ENCODE measurements around the gene CFAP54. TPM values are rescaled to one million over a fixed set of nuclear protein-coding genes. Genes with fewer than 3 reads are reported as not detected.
"Not testable (repeated sequence)": the region's sequence is repeated elsewhere in the genome, so short reads cannot be mapped to it uniquely, and the experiment has no call there.

CFAP54 gene
- total RNA-seq, 2 experiments from 2014 or later, result 0.26 to 0.52 TPM

DNA sequence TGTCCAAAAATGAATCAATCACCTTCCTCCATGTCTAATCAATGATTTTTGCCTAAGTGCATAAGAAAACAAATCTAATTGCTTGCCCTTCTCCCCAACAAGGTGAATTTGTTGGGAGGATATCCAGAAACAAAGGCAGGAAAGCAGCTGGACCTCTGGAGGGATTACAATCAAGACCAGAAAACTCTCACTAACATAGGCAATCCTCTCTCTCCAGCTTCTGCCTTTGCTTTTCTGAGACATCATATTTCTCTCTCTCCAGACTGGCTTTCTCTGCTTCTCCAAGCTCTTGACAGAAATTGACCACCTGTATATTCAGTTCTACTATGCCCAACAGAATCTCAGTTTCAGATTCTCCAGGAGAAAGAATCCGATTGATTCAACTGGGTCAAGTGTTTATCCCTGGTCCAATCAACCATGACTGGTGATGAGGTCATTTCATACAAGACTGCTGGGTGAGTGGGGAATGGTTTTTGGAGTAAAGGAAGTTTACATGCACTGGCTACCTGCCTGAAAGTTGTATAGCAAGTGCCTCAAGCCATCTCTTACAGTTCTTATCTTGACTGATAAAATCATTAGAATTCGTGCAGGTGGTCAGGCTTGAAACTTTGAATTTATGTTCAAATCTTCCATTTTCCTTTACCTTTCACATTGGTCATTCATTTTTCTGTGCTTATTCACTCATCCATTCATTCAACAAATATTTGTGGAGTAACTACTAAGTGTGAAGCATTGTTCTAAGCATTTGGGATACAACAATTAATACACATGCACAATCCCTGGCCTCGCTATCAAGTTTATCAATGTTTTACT, 22.2 kb upstream of the CFAP54 start:
- H3K9me3 Mint-ChIP-seq, result peaks cover 7% of the 10 kb centered on the region
- no peak overlapping the region for H3K27ac Mint-ChIP-seq
- no peak overlapping the region for H3K4me3 Mint-ChIP-seq
- DNase-seq, result no peak
- peaks cover 5% of the 10 kb centered on the region for H3K36me3 Mint-ChIP-seq
- H3K27me3 Mint-ChIP-seq, result no peaks in the 10 kb centered on the region
- H3K4me1 Mint-ChIP-seq, result peaks cover 2% of the 10 kb centered on the region

DNA sequence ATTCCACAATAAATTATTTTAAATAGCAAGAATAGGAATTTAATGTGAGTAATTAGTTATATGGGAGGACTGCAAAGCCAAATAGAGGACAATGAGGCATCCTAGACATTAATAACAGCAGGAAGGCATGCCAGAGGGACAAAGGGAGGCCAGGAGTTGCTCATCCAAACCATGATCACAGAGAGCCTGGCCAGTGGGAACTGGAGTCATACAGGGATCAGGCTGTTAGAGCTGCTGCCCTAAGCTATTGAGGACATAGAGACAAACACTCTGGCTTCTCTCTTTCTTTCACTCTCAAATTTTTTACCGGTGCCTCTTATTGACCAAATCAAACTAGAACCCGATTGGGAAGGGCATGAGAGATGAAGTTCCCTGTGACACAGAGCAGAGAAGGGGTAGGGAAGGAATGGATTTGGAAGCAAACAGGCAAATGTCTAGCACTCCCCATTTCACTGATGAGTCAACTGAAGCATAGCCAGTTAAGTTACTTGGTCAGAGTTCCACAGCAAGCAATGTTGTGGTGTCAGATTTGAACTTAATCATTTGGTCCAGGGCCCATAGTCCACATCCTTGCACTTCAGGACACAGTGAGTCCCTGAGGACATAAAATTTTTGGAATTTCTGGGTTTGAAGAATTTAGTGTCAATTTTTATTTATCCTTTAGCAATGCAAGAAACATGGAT, 17.9 kb upstream of the CFAP54 start:
- Mint-ChIP-seq H3K27ac (no peak overlapping the region), H3K27me3 (no peaks in the 10 kb centered on the region), H3K36me3 (peaks cover 5% of the 10 kb centered on the region), H3K9me3 (peaks cover 7% of the 10 kb centered on the region), H3K4me3 (no peak overlapping the region), H3K4me1 (peaks cover 4% of the 10 kb centered on the region)
- no peak for DNase-seq

DNA sequence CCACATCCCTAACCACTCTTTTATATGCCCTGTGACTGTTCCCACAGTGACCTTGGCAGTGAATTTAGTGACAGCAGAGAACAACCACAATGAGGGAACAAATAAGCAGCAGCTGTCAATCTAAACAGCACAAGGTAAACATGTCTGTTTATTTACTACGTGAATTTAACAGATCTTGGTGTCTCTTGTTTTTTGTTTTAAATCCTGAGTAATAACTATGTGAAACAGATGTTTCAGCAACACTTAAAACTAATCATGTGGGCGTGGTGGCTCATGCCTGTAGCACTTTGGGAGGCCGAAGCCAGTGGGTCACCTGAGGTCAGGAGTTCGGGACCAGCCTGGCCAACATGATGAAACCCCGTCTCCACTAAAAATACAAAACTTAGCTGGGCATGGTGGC, 17.0 kb upstream of the CFAP54 start:
- H3K4me3 Mint-ChIP-seq, result no peak overlapping the region
- H3K4me1 Mint-ChIP-seq, result peaks cover 4% of the 10 kb centered on the region
- no peak for DNase-seq
- H3K27ac Mint-ChIP-seq, result no peak overlapping the region
- H3K9me3 Mint-ChIP-seq, result peaks cover 7% of the 10 kb centered on the region
- H3K36me3 Mint-ChIP-seq, result peaks cover 5% of the 10 kb centered on the region
- H3K27me3 Mint-ChIP-seq, result no peaks in the 10 kb centered on the region

DNA sequence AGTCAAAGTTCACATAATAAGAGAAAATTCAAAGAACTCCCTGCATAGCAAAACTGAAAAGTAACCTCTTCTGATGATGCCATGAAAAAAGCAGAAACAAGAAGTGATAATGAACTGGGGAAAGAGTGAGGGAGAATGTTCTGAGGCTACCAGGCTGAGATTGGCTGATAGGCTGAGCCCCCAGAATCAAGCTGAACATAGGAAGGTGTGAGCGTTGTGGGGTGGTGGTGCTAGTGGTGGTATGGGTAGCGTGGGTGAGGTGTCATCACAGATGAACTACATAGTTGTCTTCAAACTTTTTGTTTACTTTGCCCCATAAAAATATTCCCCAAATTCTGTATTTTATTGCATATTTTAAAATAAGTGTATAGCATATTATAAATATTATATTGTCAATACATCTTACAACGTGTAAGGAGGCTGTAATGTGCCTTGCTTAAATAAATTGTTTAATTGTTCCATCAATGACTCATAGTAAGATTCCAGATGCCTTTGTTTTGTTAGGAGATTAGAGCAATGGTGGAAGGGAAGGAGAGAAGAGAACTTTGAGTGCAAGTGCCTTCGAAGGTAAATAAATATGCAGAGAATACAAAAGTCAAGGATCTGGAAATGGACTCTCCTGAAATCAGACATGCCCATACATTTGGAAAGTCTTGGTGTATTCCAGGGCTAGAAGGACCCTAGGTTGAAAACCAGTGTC, 15.8 kb upstream of the CFAP54 start:
- no peak overlapping the region for H3K27ac Mint-ChIP-seq
- H3K27me3 Mint-ChIP-seq, result no peaks in the 10 kb centered on the region
- no peak for DNase-seq
- no peak overlapping the region for H3K4me3 Mint-ChIP-seq
- H3K9me3 Mint-ChIP-seq, result peaks cover 7% of the 10 kb centered on the region
- peaks cover 5% of the 10 kb centered on the region for H3K36me3 Mint-ChIP-seq
- peaks cover 4% of the 10 kb centered on the region for H3K4me1 Mint-ChIP-seq

DNA sequence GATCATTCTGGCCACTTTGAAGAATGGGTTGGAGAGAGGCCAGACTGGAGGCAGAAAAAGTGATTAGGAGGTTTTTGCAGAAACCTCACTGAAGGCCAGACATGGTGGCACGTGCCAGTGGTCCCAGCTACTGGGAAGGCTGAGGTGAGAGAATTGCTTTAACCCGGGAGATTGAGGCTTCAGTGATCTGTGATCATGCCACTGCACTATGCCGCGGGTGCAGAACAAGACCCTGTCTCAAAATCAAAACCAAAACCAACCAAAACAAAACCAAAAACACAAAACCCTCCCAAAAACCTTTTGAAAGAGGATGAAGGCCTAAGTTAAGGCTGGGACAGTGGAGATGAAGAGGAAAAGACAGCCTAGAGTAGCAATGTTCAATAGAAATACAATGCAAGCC, 15.2 kb upstream of the CFAP54 start:
- no peak for DNase-seq
- no peaks in the 10 kb centered on the region for H3K27me3 Mint-ChIP-seq
- peaks cover 4% of the 10 kb centered on the region for H3K4me1 Mint-ChIP-seq
- H3K4me3 Mint-ChIP-seq, result no peak overlapping the region
- peaks cover 7% of the 10 kb centered on the region for H3K9me3 Mint-ChIP-seq
- peaks cover 5% of the 10 kb centered on the region for H3K36me3 Mint-ChIP-seq
- no peak overlapping the region for H3K27ac Mint-ChIP-seq

DNA sequence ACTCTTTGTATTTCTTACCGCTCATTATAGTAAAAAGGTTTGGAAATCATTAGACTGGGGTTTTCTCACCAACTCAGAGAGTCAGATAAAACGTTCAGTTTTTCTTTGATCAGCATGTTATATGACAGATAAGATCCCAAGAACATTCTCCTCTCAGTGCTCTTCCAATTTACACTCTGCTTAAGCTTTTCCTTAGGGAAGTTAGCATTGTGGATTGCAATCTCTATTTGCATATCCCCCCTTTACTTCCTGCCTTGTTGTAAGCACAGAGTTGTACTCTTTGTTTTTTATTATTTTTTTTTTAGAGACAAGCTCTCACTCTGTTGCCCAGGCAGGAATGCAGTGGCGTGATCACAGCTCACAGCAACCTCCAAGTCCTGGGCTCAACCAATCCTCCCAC, 11.4 kb upstream of the CFAP54 start:
- Mint-ChIP-seq H3K9me3 (no peaks in the 10 kb centered on the region), H3K4me3 (no peak overlapping the region), H3K27me3 (no peaks in the 10 kb centered on the region), H3K36me3 (no peaks in the 10 kb centered on the region), H3K27ac (no peak overlapping the region), H3K4me1 (peaks cover 4% of the 10 kb centered on the region)
- DNase-seq, result no peak

DNA sequence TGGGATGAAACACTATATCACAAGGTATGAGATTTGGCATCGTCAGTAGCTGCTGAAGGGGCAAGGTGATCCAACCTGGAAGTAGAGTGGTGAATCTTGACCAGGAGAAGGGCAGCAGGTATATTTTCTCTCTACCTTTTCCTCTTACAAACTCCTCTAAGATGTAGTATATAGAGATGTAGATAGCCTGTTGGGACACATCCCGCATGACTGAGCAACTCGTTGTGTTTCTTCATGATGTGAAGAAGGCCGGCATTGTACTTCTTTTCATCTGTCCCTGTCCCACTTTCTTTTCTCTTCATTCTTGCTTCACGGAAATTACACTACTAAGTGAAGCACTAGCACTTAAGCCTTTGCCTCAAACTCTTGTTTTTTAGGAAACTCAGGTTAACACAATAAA, 7.3 kb upstream of the CFAP54 start:
- no peaks in the 10 kb centered on the region for H3K36me3 Mint-ChIP-seq
- H3K4me1 Mint-ChIP-seq, result peaks cover 13% of the 10 kb centered on the region
- no peak for DNase-seq
- H3K27me3 Mint-ChIP-seq, result no peaks in the 10 kb centered on the region
- H3K9me3 Mint-ChIP-seq, result no peaks in the 10 kb centered on the region
- H3K4me3 Mint-ChIP-seq, result no peak overlapping the region
- no peak overlapping the region for H3K27ac Mint-ChIP-seq

DNA sequence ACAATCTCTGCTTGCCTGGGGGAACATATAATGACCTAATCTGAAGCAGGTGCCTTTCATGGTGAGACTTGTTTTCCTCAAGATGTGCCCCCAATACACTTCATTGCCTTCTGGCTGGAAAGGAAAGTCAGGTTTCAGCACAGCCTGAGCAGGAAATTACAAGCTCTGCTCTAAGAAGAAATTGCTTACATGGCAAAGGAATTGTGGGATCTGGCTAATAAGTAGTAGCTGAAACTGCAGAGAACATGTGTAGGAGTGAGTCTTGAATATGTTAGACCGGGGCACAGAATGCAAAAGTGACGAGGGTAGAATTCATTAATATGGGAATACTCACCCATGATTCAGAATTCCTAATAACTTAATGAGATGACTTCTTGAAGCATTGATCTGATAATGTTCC, 6.3 kb upstream of the CFAP54 start:
- H3K9me3 Mint-ChIP-seq, result no peaks in the 10 kb centered on the region
- H3K27me3 Mint-ChIP-seq, result no peaks in the 10 kb centered on the region
- H3K4me1 Mint-ChIP-seq, result peaks cover 15% of the 10 kb centered on the region
- H3K36me3 Mint-ChIP-seq, result no peaks in the 10 kb centered on the region
- H3K4me3 Mint-ChIP-seq, result no peak overlapping the region
- H3K27ac Mint-ChIP-seq, result no peak overlapping the region
- no peak for DNase-seq

DNA sequence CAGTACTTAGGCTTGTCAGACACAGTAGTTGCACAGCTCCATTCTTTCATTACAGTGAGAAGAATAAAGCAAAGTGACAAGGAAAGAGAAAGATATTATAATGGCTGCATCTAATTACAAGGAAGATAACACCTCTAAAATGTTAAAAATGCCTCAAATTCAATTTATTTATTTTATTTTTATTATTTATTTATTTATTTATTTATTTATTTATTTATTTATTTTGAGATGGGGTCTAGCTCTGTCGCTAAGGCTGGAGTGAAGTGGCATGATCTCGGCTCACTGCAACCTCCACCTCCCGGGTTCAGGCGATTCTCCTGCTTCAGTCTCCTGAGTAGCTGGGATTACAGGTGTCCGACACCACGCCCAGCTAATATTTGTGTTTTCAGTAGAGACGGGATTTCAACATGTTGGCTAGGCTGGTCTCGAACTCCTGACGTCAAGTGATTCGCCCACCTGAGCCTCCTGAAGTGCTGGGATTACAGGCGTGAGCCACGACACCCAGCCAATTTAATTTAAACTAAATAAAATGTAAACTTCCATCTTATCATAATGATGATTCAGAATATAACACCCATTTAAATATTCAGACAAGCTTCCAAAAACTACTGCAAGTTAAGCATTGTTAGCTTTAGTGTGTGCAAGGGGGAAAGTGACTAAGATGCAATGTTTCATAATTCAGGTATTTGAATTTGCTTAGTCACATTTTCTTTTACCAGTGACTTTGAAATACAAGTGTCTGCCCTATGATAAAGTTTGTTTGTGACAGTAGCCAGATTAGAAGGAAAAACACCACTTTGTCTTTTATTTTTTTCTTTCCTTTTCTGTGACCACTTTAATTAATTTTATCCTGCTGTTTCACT, 2.4 kb upstream of the CFAP54 start:
- Mint-ChIP-seq H3K27ac (no peak overlapping the region), H3K9me3 (no peaks in the 10 kb centered on the region)

DNA sequence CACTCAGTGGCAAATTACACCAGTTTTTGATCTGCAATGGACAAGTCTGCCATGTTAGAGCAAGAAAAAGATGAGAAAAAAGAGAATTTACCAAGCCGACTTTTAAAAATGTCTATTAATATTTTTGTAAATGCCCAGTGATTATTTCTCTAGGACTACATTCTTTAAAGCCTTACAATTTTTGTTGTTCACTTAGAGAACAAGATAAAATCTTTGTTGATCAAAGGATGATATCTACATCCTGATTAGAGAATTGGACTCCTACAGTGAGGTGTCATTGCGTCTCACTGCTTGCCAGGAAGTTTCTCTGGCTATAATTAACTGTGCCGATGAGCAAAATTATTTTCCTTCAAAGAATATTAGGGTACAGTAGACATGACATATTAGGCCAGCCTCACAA, 1.7 kb upstream of the CFAP54 start:
- Mint-ChIP-seq H3K36me3 (no peaks in the 10 kb centered on the region), H3K4me3 (no peak overlapping the region), H3K27me3 (no peaks in the 10 kb centered on the region), H3K9me3 (no peaks in the 10 kb centered on the region), H3K4me1 (peaks cover 15% of the 10 kb centered on the region), H3K27ac (no peak overlapping the region)
- DNase-seq, result no peak

More for the DNA sequence above, 2.4 kb upstream of the CFAP54 start:
- Mint-ChIP-seq H3K27me3 (no peaks in the 10 kb centered on the region), H3K4me1 (peaks cover 15% of the 10 kb centered on the region), H3K4me3 (no peak overlapping the region), H3K36me3 (no peaks in the 10 kb centered on the region)
- no peak for DNase-seq

DNA sequence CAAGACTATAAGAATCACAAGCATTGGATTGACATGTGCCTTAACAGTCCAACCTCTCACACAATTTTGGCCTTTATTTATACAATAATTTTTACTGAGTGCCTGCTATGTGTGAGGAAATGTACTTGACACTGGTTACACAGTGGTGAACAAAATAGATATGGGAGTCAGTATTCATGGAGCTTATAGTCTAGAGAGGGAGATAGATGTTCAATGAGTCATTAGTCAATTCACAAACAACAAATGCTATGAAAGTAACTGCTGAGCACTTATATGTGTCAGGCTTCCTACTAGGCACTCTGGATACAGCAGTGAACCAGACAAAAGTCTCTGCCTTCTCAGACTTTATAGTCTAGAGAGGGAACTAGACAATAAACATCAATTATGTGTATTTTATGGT, 3.7 kb downstream of the CFAP54 start:
- H3K27me3 Mint-ChIP-seq, result no peaks in the 10 kb centered on the region
- H3K36me3 Mint-ChIP-seq, result no peaks in the 10 kb centered on the region
- no peak overlapping the region for H3K27ac Mint-ChIP-seq
- H3K4me3 Mint-ChIP-seq, result no peak overlapping the region
- peaks cover 5% of the 10 kb centered on the region for H3K4me1 Mint-ChIP-seq
- DNase-seq, result no peak
- no peaks in the 10 kb centered on the region for H3K9me3 Mint-ChIP-seq

DNA sequence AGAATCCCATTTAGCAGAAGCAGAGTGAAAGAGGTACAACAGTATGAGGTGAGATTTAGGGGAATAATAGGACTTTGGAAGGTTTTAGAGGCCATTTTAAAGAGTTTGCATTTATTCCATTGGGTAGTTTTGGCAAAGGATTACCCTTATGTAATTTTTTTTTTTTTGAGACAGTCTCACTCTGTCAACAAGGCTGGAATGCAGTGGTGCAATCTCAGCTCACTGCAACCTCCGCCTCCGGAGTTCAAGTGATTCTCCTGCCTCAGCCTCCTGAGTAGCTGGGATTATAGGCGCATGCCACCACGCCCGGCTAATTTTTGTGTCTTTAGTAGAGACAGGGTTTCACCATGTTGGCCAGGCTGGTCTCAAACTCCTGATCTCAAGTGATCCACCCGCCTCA, 4.8 kb downstream of the CFAP54 start:
- not testable (repeated sequence) for DNase-seq, H3K4me1 Mint-ChIP-seq, H3K9me3 Mint-ChIP-seq, H3K36me3 Mint-ChIP-seq, H3K4me3 Mint-ChIP-seq, H3K27ac Mint-ChIP-seq, H3K27me3 Mint-ChIP-seq

DNA sequence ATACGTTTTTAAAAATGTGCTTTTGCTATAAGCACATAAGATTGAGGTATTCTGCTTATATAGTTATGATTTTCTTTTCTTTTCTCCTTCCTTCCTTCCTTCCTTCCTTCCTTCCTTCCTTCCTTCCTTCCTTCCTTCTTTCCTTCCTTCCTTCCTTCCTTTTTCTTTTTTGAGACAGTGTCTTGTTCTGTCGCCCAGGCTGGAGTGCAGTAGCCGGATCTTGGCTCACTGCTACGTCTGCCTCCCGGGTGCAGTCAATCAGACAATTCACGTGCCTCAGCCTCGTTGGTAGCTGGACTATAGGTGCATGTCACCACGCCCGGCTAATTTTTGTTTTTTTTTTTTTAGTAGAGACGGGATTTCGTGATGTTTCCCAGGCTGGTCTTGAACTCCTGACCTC, 5.8 kb downstream of the CFAP54 start:
- H3K4me3 Mint-ChIP-seq, result no peak overlapping the region
- DNase-seq, result no peak
- no peak overlapping the region for H3K27ac Mint-ChIP-seq
- peaks cover 7% of the 10 kb centered on the region for H3K4me1 Mint-ChIP-seq
- H3K27me3 Mint-ChIP-seq, result no peaks in the 10 kb centered on the region
- no peaks in the 10 kb centered on the region for H3K9me3 Mint-ChIP-seq
- H3K36me3 Mint-ChIP-seq, result no peaks in the 10 kb centered on the region

DNA sequence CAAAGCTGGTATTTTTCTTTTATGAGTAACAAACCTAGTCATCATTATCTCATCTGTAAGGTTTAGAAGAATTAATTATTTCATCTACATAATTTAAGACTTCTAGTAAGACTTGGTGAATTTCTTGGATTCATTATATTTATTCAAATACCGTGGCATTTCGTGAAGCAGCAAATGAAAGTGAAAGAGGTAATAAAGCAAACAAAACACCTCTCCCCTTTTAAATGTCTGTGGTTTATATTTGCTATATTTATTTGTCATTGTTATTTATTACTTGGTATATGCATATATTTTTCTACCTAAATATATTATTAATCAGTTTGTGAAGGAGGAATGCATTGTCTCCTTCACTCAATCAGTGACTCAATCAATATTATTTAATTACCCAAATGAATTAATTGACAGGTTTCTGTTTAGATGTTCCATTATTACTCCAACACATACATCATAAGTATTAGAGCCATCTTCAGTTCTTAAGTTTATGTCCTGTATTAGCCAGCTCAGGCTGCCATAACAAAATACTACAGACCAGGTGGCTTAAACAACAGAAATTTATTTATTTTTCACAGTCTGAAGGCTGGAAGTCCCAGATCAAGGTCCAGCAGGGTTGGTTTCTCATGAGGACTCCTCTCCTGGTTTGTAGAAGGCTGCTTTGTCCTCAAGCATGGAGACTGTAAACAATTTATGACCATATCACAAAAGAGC, 6.6 kb downstream of the CFAP54 start:
- H3K27ac Mint-ChIP-seq, result no peak overlapping the region
- peaks cover 14% of the 10 kb centered on the region for H3K4me1 Mint-ChIP-seq
- no peak for DNase-seq
- no peaks in the 10 kb centered on the region for H3K27me3 Mint-ChIP-seq
- no peaks in the 10 kb centered on the region for H3K36me3 Mint-ChIP-seq
- no peak overlapping the region for H3K4me3 Mint-ChIP-seq
- no peaks in the 10 kb centered on the region for H3K9me3 Mint-ChIP-seq
